Myocyte (in vitro differentiated cells): Measurements from ENCODE around the gene TNIK. TPM values are rescaled to one million over a fixed set of nuclear protein-coding genes. Genes with fewer than 3 reads are reported as not detected.

Experiments used
- DNase-seq: peaks from one replicate; pipeline ENCODE4 v3.0.0-alpha.2; 2012; ENCODE audit warnings: low read depth
- total RNA-seq: library from RNA; depleted of rRNA; stranded (reverse); fragments of >200 nt; gene quantifications from 2 replicates; pipeline ENCODE4 v1.2.3, GENCODE V29; 2014

TNIK gene
- total RNA-seq, 1 donor from 2014 or later = 6.7 TPM

DNA sequence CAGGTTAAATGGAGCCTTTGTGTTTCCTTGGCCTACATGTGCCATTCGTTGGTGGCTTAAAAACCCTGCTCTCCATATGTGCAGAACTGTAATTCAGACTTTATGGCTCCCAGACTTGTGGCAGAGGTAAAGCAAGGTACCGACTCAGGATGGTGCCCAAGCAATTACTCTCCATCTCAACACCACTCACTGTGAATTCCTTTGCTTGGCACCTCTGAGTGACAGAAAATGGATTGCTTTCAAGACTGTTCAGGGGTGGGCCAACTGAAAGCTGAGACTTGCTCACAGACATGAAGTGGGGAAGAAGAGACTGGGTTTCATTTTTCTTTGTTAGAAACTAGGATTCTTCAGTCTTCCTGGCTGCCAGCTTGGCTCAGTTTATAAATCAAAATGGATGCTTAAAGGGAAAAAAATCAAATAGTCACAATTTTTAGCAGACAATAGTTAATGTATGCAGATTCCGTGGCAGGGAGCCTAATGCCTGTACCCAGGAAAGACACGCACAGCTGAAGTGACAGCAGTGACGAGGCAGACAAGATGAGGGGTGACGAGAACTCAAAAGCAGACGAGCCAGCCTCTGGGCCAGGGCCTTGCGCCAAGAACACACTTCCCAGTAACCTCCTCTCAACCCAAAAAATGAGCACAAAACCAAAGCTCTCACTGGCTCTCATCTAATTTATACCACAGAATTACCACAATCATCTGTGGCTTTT, 225.8 kb downstream of the TNIK start:
- no peak for DNase-seq

- DNase-seq = no peak
Observed at GRCh38 chr3:171231361-171231760, 228.8 kb downstream of the TNIK start.

DNA sequence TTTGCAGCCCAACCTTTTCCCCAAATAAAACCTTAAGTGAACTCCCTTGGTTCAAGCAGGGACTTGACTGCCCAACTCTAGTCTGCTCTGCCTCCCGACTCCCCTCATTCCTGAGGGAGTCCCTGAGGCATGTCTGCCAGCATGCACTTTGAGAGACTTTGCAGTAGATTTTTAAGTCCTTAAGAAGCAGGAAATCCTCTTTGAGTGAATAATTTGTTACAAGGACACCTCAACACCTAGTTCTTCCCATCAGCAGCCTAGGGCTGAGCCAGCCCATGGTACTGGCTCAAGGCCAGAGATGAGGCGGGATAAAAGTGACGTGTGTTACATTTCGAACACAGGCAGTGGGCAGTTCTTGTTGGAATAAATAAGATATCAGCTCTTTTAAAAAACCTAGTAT, 229.3 kb downstream of the TNIK start:
- no peak for DNase-seq

- DNase-seq = no peak
Observed at GRCh38 chr3:171229173-171229572, 231.0 kb downstream of the TNIK start.

DNA sequence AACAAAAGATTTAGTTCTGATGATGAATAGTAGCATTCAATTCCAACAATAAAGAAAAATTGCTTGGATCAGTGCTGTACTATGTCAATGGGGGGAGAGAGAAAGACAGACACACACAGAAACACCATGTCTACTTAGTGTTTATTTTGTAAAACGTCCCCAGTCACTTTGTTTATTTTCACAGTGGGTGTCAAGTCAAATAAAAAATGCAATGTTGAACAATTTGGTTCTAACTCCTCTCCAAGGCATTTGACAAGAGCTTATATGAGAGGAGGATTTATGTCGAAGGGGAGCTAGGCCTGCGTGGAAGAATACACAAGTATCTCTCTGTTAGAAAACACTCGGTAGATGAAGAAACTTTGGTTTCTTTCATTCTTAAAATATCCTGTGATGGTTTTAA, 232.0 kb downstream of the TNIK start:
- DNase-seq = no peak

DNA sequence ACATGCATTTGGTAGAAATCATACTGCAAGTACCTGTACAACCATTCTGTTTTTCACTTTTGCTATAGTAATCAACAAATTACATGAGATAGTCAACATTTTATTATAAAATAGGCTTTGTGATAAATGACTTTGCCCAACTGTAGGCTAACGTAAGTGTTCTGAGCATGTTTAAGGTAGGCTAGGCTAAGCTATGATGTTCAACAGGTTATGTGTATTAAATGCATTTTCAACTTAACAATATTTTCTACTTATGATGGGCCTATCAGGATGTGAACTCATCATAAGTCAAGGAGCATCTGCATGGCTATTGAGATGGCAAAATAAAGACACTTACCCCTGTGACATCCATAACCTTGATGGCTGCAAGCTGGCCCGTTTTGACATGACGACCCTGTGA, 232.4 kb downstream of the TNIK start:
- no peak for DNase-seq

GRCh38 chr3:171227359-171227758, 232.8 kb downstream of the TNIK start:
- DNase-seq = no peak

DNA sequence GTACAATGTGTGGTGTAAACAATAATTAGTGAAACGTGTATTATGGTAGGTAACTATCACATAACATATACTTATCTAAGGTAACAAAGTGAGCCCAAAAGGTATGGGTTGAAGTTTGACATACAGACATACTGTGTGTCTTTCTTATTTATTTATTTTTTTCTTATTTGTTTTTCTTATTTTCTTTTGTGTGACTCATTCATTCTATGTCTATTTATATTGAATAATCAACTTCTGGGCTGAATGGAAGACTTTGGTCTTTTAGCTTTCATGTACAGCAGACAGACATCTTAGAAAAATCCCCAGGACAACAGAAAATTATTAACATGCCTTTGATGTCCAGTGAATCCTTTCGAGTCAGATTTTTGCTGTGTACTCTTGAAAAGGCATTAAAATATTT, 233.4 kb downstream of the TNIK start:
- no peak for DNase-seq

DNA sequence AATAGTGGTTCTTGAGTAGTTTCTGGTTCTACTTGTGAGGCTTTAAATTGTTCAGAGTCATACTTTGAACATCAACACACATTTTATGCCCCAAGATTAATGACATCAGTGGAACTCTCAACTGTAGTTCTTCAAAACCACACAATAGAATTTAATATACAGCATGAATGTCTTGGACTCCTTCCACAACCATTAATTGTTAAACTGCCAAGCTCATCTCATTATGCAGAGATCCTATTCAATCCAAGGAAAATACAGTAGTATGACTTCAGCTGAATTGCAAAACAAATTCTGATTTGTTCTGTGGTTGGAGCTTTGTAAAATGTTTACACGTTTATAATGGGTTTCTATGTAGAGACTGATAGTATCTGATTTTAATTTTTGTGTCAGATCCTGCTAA, 234.5 kb downstream of the TNIK start:
- DNase-seq = no peak

DNA sequence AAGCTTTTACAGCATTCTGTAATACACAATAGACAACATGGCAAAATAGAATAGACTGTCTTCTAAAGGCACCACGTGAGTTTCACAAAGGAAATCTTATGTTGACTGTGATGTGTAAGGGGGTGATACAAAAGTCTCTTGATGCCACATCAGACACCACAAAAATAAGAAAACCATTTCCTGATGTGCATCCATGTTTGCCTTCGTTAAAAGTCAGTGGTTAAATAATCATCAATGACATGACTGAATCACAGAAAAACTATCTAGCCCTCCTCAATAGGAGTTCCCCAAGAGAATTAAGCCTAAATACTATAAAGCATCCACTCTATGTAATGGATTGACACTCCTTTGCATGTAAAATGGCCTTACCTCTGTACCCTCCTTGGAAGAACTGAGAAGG, 235.0 kb downstream of the TNIK start:
- DNase-seq = no peak

- no peak for DNase-seq
Observed at GRCh38 chr3:171223396-171223795, 236.8 kb downstream of the TNIK start.

GRCh38 chr3:171222995-171223394, 237.2 kb downstream of the TNIK start:
- DNase-seq = no peak

DNA sequence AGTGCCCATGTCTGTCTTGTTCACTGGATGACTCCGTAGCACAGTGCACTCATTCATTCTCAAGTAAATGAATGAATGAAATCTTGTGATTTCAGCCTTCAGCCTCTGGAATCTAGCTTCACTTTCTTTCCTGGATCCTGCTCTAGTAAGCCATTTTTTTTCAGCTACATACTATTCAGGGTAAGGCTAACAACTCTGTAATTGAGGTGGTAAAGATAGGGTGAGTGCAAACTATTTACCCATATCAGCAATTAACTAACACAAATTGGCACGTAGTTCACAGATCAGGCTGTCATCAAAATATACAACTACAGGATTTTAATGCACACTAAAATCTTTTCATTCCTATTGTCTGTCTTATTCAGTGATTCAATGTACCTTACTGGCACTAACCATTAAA, 238.6 kb downstream of the TNIK start:
- DNase-seq = no peak

DNA sequence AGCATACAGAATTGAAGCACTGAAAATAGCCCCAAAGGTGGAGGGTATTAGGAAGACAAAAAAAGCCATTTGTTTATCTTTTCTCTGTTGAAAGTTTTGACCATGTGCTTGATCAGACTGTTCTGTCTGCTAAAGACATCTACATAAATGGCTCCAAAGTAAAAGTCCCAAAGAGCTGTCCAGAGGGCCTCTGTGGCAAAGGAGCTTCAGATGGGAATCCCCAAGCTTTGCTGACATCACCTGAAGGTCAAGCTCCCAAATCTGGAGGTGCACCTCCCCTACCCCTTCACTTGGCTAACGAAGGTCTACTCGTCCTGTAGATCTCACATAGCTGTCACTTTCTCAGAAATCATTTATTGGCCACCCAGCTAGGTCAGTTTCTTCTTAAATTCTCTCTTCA, 239.1 kb downstream of the TNIK start:
- no peak for DNase-seq

- DNase-seq = no peak
Observed at GRCh38 chr3:171219258-171219657, 240.9 kb downstream of the TNIK start.

DNA sequence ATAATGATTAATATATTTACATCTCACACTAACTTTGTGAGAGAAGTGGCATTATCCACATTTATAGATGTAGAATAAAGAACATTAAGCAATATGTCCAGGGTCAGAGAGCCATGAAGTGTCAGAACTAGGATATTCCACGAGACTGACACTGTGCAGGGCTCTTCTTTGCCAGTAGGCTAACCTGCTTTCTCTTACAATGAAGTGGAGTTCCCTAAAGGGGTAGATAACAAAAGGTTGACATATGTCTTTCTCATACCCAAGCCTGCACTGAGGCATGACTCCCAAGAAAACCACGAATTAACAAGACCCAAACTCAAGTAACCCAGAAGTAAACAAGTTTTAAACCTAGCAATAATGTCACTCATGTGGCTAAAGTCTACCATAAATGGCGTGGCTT, 242.1 kb downstream of the TNIK start:
- no peak for DNase-seq

- DNase-seq = no peak
Observed at GRCh38 chr3:171213907-171214306, 246.3 kb downstream of the TNIK start.

GRCh38 chr3:171213178-171213577, 247.0 kb downstream of the TNIK start:
- peak; percentile 48 for DNase-seq

DNA sequence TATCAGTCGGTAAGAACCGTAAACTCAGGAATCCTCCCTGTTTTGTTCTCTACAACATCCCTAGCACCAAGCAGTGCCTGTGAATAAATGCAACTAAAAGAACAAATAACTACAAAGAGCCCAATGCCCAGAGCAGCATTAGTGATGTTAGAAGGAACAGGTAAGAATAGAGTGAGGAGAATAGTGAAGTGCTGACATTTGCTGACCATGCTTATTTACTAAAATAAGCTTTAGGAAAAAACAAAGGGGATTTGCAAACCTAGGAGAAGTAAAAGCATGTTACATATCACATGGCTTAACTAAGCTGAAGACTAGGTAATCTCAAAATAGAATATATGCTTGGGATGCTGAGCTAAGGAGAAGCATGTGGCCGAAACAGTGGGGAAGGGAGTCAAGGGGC, 247.6 kb downstream of the TNIK start:
- no peak for DNase-seq

GRCh38 chr3:171206283-171206682, 253.9 kb downstream of the TNIK start:
- DNase-seq = no peak

DNA sequence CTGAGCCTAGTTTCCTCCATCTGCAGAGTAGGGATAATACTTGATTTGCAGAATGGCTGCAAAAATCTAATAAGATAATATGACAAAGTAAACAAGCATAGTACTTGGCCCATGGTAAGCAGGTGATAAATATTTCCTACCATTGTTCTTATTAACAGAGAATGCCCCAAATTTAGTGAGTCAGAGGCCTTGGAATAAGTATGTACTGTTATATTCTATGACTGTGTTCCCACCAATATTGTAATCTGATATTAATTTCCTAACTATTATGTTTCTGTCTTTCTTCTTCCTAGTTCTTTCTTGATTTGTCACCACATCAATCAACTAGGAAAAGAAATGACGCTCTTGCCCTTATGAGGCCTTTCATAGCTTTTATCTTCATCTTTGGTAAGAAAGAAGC, 255.3 kb downstream of the TNIK start:
- DNase-seq = no peak

DNA sequence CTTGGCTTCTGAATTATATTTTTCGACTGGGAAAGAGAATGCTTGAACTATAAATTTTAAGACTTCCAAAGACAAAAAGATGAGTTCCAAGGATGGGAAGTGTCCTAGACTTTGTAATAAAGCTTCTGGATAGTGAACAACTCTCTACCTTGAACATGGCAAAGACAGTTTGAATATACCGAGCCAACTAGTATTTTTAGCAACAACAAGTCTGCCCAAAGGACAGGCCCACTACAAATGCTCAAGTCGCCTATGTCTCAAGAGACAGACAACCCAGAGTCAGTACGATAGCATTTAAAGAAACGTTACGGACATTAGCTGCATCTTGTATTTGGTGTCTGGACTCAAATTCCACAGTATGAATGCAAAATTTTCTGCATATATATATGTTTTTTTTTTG, 258.4 kb downstream of the TNIK start:
- no peak for DNase-seq

- DNase-seq = no peak
Observed at GRCh38 chr3:171200750-171201088, 259.5 kb downstream of the TNIK start.
